Measurements from ENCODE around the gene WIPI1.

- TF ChIP-seq EZH2phosphoT487 (IDR thresholded peaks at IDR 0.05; ENCODE audit: borderline replicate concordance, low read length) (no peak), EZH2 (IDR thresholded peaks at IDR 0.05; ENCODE audit: low read length, unreplicated experiment) (no peak)
- TF ChIP-seq, protein P1, sequence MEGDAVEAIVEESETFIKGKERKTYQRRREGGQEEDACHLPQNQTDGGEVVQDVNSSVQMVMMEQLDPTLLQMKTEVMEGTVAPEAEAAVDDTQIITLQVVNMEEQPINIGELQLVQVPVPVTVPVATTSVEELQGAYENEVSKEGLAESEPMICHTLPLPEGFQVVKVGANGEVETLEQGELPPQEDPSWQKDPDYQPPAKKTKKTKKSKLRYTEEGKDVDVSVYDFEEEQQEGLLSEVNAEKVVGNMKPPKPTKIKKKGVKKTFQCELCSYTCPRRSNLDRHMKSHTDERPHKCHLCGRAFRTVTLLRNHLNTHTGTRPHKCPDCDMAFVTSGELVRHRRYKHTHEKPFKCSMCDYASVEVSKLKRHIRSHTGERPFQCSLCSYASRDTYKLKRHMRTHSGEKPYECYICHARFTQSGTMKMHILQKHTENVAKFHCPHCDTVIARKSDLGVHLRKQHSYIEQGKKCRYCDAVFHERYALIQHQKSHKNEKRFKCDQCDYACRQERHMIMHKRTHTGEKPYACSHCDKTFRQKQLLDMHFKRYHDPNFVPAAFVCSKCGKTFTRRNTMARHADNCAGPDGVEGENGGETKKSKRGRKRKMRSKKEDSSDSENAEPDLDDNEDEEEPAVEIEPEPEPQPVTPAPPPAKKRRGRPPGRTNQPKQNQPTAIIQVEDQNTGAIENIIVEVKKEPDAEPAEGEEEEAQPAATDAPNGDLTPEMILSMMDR (conservative IDR thresholded peaks at IDR 0.05; ENCODE audit: low read depth, low read length), result no peak
Observed at GRCh38 chr17:68501074-68501473, 43.8 kb upstream of the WIPI1 start.

Measured in PC-3 (cell line).